ENCODE data around the gene LRP1B.

GRCh38 chr2:141586985-141587384 lies 543.8 kb downstream of the LRP1B start:
- TF ChIP-seq, protein P1, sequence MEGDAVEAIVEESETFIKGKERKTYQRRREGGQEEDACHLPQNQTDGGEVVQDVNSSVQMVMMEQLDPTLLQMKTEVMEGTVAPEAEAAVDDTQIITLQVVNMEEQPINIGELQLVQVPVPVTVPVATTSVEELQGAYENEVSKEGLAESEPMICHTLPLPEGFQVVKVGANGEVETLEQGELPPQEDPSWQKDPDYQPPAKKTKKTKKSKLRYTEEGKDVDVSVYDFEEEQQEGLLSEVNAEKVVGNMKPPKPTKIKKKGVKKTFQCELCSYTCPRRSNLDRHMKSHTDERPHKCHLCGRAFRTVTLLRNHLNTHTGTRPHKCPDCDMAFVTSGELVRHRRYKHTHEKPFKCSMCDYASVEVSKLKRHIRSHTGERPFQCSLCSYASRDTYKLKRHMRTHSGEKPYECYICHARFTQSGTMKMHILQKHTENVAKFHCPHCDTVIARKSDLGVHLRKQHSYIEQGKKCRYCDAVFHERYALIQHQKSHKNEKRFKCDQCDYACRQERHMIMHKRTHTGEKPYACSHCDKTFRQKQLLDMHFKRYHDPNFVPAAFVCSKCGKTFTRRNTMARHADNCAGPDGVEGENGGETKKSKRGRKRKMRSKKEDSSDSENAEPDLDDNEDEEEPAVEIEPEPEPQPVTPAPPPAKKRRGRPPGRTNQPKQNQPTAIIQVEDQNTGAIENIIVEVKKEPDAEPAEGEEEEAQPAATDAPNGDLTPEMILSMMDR (IDR thresholded peaks at IDR 0.05): no peak
- TF ChIP-seq POLR2A (IDR thresholded peaks at IDR 0.05): no peak

All from thyroid gland (tissue), 4 donors.